Midbrain (tissue), 1 donor: Measurements from ENCODE around the gene GRPEL1.

Experiments
- DNase-seq: peaks from one replicate; lab custom pipeline; 2025; lab: John Stamatoyannopoulos, UW

Gene GRPEL1

GRCh38 chr4:7023901-7024300 lies 44.0 kb downstream of the GRPEL1 start:
- DNase-seq: no peak

DNA sequence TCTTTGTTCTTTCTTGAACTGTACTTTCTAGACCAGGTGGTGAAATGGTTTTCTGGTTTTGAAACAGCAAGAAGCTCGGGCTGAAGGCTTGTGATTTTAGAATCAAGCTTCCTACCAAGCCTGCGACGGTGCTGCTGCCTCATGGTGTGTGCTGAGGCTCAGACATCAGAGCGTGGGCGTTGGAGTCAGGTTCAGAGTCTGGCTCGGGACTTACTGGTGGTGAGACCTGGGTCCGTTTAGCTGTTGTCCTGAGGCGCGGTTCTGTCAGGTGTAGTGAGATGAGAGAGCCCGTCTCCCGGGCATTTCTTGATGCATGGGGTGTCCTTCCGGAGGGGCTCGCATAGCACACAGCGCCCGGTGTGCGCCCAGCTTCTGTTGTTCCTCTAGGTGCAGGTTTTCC lies 44.4 kb downstream of the GRPEL1 start:
- no peak for DNase-seq

- DNase-seq: no peak
Observed at GRCh38 chr4:7021930-7022664, 45.8 kb downstream of the GRPEL1 start.

DNA sequence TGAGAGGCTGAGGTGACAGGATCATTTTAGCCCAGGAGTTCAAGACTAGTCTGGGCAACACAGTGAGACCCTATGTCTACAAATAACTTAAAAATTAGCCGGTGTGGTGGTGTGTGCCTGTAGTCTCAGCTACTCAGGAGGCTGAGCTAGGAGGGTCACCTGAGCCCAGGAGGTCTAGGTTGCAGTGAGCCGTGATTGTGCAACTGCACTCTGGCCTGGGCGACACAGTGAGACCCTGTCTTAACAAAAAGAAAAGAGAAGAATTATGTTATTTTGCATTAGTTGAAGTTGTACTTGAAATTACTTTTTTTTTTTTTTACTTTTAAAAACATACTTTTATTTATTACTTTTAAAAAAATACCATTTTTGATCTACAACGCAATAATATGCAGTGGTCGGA lies 46.5 kb downstream of the GRPEL1 start:
- no peak for DNase-seq

DNA sequence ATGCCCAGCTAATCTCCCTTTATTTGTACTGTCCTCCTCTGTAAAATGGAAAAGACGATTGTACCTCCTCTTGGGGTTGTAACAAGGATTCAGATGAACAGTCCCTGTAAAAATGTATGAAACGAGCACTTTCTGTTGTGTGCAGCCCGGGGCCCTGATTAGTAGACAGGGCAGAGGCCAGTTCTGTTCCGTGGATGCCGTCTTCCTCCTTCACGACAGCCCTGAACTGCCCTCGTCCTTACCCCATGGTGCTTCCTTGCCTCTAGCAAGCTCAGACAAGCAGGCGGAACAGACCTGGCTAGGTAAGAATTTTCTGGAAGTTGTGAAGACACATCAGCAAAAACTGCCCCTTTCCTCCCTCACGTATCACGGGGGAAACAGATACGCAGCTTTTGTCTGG lies 47.0 kb downstream of the GRPEL1 start:
- no peak for DNase-seq

DNA sequence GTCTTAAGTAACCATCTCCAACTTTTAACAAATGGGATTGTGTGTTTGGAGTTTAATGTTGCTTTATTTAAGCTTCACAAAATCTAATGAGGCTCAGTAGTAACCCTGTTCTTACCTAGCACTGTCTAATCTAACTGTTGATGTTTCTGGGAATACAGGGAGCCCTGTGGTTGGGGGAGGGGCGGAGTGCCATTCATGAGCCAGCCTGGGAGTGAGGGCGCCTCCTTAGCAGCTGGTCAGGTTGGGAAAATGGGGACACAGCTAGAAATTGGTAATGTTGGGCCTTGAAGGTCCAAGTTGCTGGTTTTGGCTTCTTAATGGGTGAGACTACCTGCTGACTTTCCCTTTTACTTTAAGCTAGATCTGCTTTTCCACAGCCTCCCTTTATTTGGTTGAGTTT lies 47.6 kb downstream of the GRPEL1 start:
- no peak for DNase-seq

GRCh38 chr4:7019367-7019766 lies 48.5 kb downstream of the GRPEL1 start:
- DNase-seq: no peak

- no peak for DNase-seq
Observed at GRCh38 chr4:7018281-7018680, 49.6 kb downstream of the GRPEL1 start.

DNA sequence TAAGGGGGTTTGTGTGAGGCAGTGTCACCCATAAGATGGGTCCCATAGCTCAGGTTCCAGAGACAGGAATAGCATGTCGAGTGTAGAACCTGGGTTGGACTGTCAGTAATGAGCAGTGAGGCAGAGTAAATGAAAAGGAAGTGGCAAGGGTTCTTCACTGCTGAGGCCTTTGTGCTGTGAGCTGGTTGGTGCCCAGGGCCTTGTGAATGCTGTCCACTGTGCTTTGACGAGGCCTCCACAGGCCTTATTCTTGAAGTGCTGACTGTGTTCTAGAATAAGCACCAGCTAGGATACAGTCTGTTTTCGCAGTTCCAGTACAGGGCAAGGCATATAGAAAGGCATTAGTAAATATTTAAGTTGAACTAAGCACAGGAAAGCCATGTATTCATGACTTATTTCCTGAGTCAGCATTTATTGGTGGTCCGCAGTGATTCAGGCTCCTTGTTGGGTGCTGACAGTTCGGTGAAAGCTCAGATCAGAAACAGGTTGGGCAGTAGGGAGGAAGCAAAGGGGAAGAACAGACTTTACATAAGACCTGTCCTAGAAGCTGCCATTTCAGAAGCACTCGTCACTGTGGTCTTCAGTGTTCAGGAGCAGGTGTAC lies 50.3 kb downstream of the GRPEL1 start:
- peak; percentile 48 for DNase-seq

DNA sequence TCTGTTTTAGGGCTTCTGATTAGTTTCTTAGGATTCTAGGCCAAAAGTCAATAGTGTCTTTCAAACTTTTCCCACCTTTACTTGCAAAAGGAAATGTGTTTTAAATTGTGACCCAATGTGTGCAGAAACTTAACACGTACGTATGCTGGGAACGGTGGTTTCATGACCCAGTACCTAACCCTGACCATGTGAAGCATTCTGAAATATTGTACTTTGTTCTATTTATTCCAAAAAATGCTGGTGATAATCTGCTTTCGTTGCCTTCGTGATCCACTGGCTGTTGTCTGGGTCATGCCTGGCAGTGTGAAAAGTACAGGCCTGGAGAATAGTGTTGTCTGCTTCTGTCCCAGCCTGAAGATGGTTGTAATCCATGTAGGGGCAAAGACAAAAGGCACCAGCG lies 51.4 kb downstream of the GRPEL1 start:
- no peak for DNase-seq

DNA sequence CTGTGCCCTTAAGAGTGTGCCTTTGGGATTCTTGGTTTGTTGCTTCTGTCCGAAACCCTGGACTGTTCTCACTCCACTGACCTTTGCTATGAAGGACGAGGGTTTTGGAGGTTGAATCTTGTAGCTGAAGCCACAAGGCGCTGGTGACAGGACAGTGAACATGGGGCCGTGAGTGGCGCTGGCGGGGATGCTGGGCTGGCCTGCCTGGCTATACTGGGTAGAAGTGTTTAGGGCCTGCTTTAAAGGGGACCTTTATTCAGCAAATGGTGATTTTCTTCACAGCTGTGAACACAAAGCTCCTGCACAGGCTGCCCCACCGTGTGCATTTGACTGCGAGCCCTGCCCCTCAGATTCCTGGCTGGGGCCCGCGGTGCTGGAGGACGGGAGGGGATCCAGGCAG lies 51.8 kb downstream of the GRPEL1 start:
- no peak for DNase-seq

DNA sequence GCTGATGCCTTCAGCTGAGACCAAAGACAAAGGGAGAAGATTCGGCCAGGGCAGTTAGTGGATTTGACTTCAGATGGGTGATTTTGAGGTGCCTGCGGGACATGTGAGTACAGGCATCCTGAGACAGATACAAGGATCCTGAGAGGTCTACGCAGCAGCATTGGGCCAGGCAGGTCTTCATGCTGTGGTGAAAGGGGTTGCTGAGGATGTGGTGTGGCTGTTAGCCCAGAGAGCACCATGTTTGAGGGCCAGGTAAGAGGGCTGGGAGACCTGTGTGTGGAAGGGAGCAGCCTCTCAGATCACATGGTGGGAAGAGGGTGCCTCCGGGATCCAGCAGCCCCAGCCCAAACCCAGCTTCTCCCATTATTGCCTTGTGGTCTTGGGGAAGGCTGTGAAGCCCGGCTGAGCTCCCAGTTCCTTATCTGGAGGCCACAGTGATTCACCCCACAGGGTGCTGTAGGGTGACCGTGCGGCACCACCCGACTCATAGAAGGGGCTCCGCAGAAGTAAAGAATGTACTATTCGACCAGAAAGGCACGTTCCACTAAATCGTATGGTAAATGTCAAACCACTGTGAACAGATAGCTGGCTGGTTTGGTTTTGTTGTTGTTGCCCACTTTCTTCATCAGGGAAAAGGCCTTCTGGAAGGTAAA lies 52.4 kb downstream of the GRPEL1 start:
- no peak for DNase-seq

DNA sequence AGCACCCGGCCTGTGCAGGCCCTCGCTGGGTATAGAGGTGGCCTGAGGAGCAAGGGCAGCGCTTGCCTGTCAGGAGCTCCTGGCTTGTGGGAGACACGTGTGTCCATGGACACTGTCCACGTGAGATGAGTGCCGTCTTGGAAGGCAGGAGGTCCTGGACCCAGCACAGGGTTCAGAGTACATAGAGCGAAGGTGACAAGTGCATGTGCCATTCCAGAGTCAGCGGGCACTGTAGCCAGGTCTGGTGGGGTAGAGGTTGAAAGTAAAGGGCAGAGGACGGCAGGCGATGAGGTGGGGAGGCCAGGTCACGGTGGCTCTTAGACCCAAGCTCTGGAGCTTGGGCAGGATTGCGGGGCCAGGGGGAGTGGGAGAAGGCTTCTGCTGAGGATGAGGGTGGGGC lies 53.0 kb downstream of the GRPEL1 start:
- DNase-seq: no peak

GRCh38 chr4:7013175-7013574 lies 54.7 kb downstream of the GRPEL1 start:
- no peak for DNase-seq

DNA sequence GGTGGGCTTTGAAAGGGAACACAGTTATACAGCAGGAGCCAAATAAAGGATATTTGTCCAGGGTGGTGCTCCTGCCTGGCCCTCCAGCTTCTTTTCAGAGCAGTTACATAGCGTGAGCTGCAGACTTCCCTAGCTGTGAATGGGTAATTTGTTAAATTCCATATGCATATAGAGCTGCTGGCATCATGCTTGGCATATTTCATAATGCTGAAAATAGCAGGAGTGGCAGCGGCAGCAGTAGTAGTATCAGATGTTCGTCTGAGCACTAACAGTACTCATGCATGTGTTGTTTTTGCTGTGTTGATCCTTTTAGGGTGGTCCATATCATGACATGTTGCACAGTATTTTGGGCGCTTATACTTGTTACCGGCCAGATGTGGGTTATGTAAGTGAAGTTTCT lies 58.3 kb downstream of the GRPEL1 start:
- DNase-seq: no peak
